GM12865 (cell line): Measurements from ENCODE around the gene LRRC2.
"Not testable (repeated sequence)": the region's sequence is repeated elsewhere in the genome, so short reads cannot be mapped to it uniquely, and the experiment has no call there.

ENCODE experiments used
- DNase-seq: peaks from one replicate; pipeline ENCODE4 v3.0.0; 2010; ENCODE audit warnings: low read depth
- H3K4me3 ChIP-seq: 2 replicates; pipeline ENCODE4 v1.5.1; 2011; ENCODE audit warnings: mild to moderate bottlenecking, low read depth, low read length, control low read depth
- CTCF ChIP-seq: IDR thresholded peaks from 2 replicates; pipeline ENCODE4 v1.5.1; 2011; ENCODE audit warnings: low read length, control low read depth, low read depth, inconsistent platforms; ENCODE audit not compliant: insufficient read depth; ENCODE audit errors: missing control alignments

The LRRC2 gene

GRCh38 chr3:46579756-46580286 lies 13.7 kb upstream of the LRRC2 start:
- no peak overlapping the region for H3K4me3 ChIP-seq
- no peak for DNase-seq
- no peak for TF ChIP-seq CTCF

GRCh38 chr3:46578973-46579755 lies 13.1 kb upstream of the LRRC2 start:
- H3K4me3 ChIP-seq: no peak overlapping the region
- no peak for DNase-seq
- no peak for TF ChIP-seq CTCF

GRCh38 chr3:46577580-46578249 lies 11.6 kb upstream of the LRRC2 start:
- not testable (repeated sequence) for DNase-seq, H3K4me3 ChIP-seq

- no peak for DNase-seq
- H3K4me3 ChIP-seq: no peak overlapping the region
- TF ChIP-seq CTCF: no peak
Observed at GRCh38 chr3:46576879-46577278, 10.8 kb upstream of the LRRC2 start.

GRCh38 chr3:46576386-46576785 lies 10.3 kb upstream of the LRRC2 start:
- no peak for TF ChIP-seq CTCF
- no peak for DNase-seq
- H3K4me3 ChIP-seq: no peak overlapping the region

GRCh38 chr3:46575577-46576222 lies 9.6 kb upstream of the LRRC2 start:
- no peak for TF ChIP-seq CTCF
- no peak for DNase-seq

More at GRCh38 chr3:46575577-46576222, 9.6 kb upstream of the LRRC2 start:
- H3K4me3 ChIP-seq: no peak overlapping the region
